Cardiac muscle cell (in vitro differentiated cells and primary cell): ENCODE data around the gene LARGE1. TPM values are rescaled to one million over a fixed set of nuclear protein-coding genes. Genes with fewer than 3 reads are reported as not detected.
A peak's percentile ranks its signal among the peaks of the same experiment; 100 is the strongest.

Experiments
- DNase-seq, 2 donors: peaks; one replicate each; pipeline versions ENCODE4 v3.0.0 to v3.0.0-alpha.2; 2010 to 2017; ENCODE audit warnings: low read depth in 1 of 2, low spot score in 1 of 2
- H3K27ac ChIP-seq: fragments of 200-600 bp; sonication (generic); 2 replicates; pipeline ENCODE4 v1.5.1; 2016
- H3K27me3 ChIP-seq: fragments of 200-600 bp; sonication (generic); 2 replicates; pipeline ENCODE4 v1.6.0; 2016; ENCODE audit warnings: control low read depth
- H3K36me3 ChIP-seq: fragments of 200-600 bp; sonication (generic); 2 replicates; pipeline ENCODE4 v1.5.1; 2016; ENCODE audit warnings: control low read depth
- H3K4me1 ChIP-seq: fragments of 200-600 bp; sonication (generic); 2 replicates; pipeline ENCODE4 v1.8.1; 2017; ENCODE audit warnings: low read depth, mild to moderate bottlenecking, mixed run types
- H3K4me3 ChIP-seq: fragments of 200-600 bp; sonication (generic); 2 replicates; pipeline ENCODE4 v1.5.1; 2016; ENCODE audit warnings: mild to moderate bottlenecking
- H3K9me3 ChIP-seq: fragments of 200-600 bp; sonication (generic); 2 replicates; pipeline ENCODE4 v1.5.1; 2017; ENCODE audit warnings: low read depth, mild to moderate bottlenecking, control low read depth
- polyA plus RNA-seq: library from polyadenylated mRNA; unstranded; fragments of >200 nt; fragmentation: Nextera tagmentation; extraction: Ambion mirVana; gene quantifications from 2 replicates; pipeline ENCODE4 v1.2.1, GENCODE V29; 2016
- total RNA-seq: library from RNA; depleted of rRNA; stranded (reverse); fragments of >200 nt; gene quantifications from 2 replicates; pipeline ENCODE4 v1.2.3, GENCODE V29; 2016
- TF ChIP-seq, protein P1 (sequence below): IDR thresholded peaks from 2 replicates; pipeline ENCODE4 v1.5.1; 2012; ENCODE audit warnings: low read depth, mild to moderate bottlenecking, low read length

The LARGE1 gene
- total and polyA plus RNA-seq, 2 experiments from 2014 or later = 18.4 to 34.3 TPM

GRCh38 chr22:33785283-33785968 lies 134.8 kb downstream of the LARGE1 start:
- no peaks in the 10 kb centered on the region for H3K27me3 ChIP-seq
- H3K9me3 ChIP-seq = no peaks in the 10 kb centered on the region
- TF ChIP-seq, protein P1, sequence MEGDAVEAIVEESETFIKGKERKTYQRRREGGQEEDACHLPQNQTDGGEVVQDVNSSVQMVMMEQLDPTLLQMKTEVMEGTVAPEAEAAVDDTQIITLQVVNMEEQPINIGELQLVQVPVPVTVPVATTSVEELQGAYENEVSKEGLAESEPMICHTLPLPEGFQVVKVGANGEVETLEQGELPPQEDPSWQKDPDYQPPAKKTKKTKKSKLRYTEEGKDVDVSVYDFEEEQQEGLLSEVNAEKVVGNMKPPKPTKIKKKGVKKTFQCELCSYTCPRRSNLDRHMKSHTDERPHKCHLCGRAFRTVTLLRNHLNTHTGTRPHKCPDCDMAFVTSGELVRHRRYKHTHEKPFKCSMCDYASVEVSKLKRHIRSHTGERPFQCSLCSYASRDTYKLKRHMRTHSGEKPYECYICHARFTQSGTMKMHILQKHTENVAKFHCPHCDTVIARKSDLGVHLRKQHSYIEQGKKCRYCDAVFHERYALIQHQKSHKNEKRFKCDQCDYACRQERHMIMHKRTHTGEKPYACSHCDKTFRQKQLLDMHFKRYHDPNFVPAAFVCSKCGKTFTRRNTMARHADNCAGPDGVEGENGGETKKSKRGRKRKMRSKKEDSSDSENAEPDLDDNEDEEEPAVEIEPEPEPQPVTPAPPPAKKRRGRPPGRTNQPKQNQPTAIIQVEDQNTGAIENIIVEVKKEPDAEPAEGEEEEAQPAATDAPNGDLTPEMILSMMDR = no peak
- H3K27ac ChIP-seq = no peak overlapping the region
- H3K4me1 ChIP-seq = peaks cover 9% of the 10 kb centered on the region
- no peak overlapping the region for H3K4me3 ChIP-seq
- no peaks in the 10 kb centered on the region for H3K36me3 ChIP-seq
- peak in 1 of 2 donors; percentile 51 for DNase-seq

GRCh38 chr22:33781411-33781810 lies 138.9 kb downstream of the LARGE1 start:
- no peak overlapping the region for H3K27ac ChIP-seq
- no peaks in the 10 kb centered on the region for H3K9me3 ChIP-seq
- no peaks in the 10 kb centered on the region for H3K27me3 ChIP-seq
- TF ChIP-seq, protein P1 = no peak
- H3K4me1 ChIP-seq = peaks cover 9% of the 10 kb centered on the region
- H3K36me3 ChIP-seq = no peaks in the 10 kb centered on the region
- no peak overlapping the region for H3K4me3 ChIP-seq
- DNase-seq = peak; percentile 58 to 59

DNA sequence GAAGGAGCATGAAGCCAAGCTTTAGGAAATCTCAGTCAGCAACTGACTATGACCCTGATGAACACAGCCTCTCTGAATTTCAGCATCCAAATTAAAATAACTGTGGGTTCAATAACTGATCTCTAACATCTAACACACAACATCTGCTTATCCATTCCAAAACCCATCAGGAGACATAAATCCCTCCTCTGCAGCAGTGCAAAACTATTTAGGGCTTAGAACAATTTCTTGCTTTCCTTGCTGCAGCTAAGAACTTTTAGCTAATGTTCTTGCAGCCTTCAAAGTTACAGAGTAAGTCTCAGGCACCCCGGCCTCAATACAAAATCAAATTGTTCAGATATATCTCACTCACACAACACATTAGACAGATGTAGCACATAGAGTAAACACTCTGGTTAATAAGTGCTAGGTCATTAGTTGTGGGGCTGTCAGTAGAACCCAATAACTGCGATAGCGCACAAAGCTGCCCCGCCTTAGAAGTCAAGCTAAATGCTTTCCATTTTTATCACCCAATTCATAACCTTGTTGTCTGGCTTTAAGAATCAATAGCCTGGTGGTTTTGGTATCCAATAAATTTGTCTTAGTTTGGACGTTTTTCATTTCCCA lies 139.6 kb downstream of the LARGE1 start:
- H3K4me3 ChIP-seq = no peak overlapping the region
- TF ChIP-seq, protein P1 = no peak
- H3K4me1 ChIP-seq = peaks cover 9% of the 10 kb centered on the region
- DNase-seq = no peak
- H3K27me3 ChIP-seq = no peaks in the 10 kb centered on the region
- H3K36me3 ChIP-seq = no peaks in the 10 kb centered on the region
- no peak overlapping the region for H3K27ac ChIP-seq
- no peaks in the 10 kb centered on the region for H3K9me3 ChIP-seq

DNA sequence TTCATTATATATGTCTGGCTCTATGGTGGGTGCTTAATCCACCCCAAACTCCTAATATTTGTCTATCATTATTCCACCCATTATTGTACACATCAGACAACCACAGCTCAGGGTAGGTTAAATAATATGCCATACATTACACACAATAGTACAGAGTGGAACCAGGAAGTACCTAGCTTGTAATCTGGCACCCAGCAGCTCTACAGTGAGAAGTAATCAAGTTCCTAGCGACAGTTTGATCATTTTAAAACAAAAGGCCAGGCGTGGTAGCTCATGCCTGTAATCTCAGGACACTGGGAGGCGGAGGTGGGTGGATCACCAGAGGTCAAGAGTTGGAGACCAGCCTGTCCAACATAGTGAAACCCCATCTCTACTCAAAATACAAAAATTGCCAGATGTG lies 141.0 kb downstream of the LARGE1 start:
- H3K4me1 ChIP-seq = peaks cover 9% of the 10 kb centered on the region
- TF ChIP-seq, protein P1 = no peak

GRCh38 chr22:33776491-33776890 lies 143.8 kb downstream of the LARGE1 start:
- no peaks in the 10 kb centered on the region for H3K36me3 ChIP-seq
- no peak overlapping the region for H3K4me3 ChIP-seq
- no peak overlapping the region for H3K27ac ChIP-seq
- H3K27me3 ChIP-seq = no peaks in the 10 kb centered on the region
- DNase-seq = no peak
- TF ChIP-seq, protein P1 = no peak
- peaks cover under 1% of the 10 kb centered on the region for H3K4me1 ChIP-seq
- no peaks in the 10 kb centered on the region for H3K9me3 ChIP-seq

More for the DNA sequence above, 141.0 kb downstream of the LARGE1 start:
- no peak for DNase-seq
- Histone ChIP-seq H3K4me3 (no peak overlapping the region), H3K9me3 (no peaks in the 10 kb centered on the region), H3K36me3 (no peaks in the 10 kb centered on the region), H3K27ac (no peak overlapping the region), H3K27me3 (no peaks in the 10 kb centered on the region)
